Gastrocnemius medialis (tissue), 4 donors: ENCODE data around the gene DHDH.

Experiments used
- CTCF ChIP-seq, 5 experiments: fragments of 450-650 bp in 3 of 5; fragments of 200-600 bp in 2 of 5; sonication (generic) in 2 of 5; IDR thresholded peaks in 4 of 5; conservative IDR thresholded peaks in 1 of 5; 1 replicate in 4 of 5; 2 replicates in 1 of 5; pipeline ENCODE4 v1.5.1; 2016 to 2019; ENCODE audit warnings: antibody characterized with exemption in 5 of 5, mild to moderate bottlenecking in 3 of 5, moderate library complexity in 3 of 5
- POLR2A ChIP-seq, 2 donors: fragments of 450-650 bp; IDR thresholded peaks; one replicate each; pipeline ENCODE4 v1.6.1; 2017; ENCODE audit warnings: antibody characterized with exemption in 2 of 2, mild to moderate bottlenecking in 2 of 2, moderate library complexity in 2 of 2

DNA sequence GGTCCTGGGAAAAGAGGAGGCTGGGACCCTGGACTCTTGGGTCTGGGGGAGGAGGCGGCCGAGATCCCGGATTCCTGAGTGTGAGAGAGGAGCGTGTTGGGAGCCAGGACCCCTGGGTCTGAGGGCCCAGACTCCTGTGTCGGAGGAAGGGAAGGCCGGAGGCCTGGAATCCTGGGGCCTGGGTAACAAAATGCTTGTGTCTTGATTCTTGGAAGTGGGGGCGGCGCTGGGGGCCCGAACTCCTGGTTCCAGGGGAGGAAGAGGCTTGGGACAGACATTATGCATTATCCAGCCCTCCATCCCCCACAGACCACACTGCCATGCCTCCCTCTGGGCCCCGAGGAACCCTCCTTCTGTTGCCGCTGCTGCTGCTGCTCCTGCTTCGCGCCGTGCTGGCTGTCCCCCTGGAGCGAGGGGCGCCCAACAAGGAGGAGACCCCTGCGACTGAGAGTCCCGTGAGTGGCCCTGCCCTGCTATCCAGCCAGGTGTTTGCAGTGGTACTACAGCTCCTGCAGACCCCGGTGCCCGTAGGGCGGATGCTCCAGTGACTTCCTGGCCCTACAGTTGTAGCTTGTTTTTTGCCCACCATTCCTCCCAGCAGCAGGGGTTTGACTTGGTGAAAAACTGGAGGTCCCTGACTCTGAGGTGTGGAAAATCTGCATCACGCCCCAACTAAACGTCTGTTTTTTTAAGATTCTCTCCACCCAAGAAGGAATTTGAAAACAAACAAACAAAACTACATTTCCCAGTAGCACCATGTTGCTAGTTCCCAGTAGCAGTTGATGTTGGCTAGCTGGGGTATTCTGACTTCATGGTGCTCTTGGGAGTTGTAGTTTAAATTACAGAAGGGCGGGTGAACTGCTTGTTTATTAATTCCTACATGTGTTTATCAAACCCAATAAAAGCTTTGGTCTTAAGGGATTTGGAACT lies 32.8 kb upstream of the DHDH start:
- TF ChIP-seq CTCF (IDR thresholded peaks at IDR 0.05 in 4 of 5, conservative IDR thresholded peaks at IDR 0.05 in 1 of 5) (no peak), POLR2A (IDR thresholded peaks at IDR 0.05) (no peak)
